Karpas-422 (cell line): ENCODE data around the gene MYO1E. TPM values are rescaled to one million over a fixed set of nuclear protein-coding genes. Genes with fewer than 3 reads are reported as not detected.

Experiments
- DNase-seq: peaks from one replicate; pipeline ENCODE4 v3.0.0-alpha.2; 2015
- H2AFZ ChIP-seq: fragments of 200-600 bp; sonication (generic); 2 replicates; pipeline ENCODE4 v1.6.1; 2014; ENCODE audit warnings: antibody characterized with exemption, low read length, mixed read lengths
- H3K27ac ChIP-seq: fragments of 200-600 bp; sonication (generic); 2 replicates; pipeline ENCODE4 v1.5.1; 2014; ENCODE audit warnings: mild to moderate bottlenecking, low read length, moderate library complexity
- H3K27me3 ChIP-seq: fragments of 200-600 bp; sonication (generic); 2 replicates; pipeline ENCODE4 v1.6.1; 2014; ENCODE audit warnings: low read length, mixed read lengths
- H3K36me3 ChIP-seq: fragments of 200-600 bp; sonication (generic); 2 replicates; pipeline ENCODE4 v1.6.1; 2014; ENCODE audit warnings: low read length, mixed read lengths; ENCODE audit not compliant: insufficient read depth
- H3K4me1 ChIP-seq: fragments of 200-600 bp; sonication (generic); 2 replicates; pipeline ENCODE4 v1.6.1; 2014; ENCODE audit warnings: mild to moderate bottlenecking, low read length, mixed read lengths
- H3K4me2 ChIP-seq: fragments of 200-600 bp; sonication (generic); 2 replicates; pipeline ENCODE4 v1.6.1; 2014; ENCODE audit warnings: low read length, low read depth, mild to moderate bottlenecking; ENCODE audit not compliant: poor library complexity, severe bottlenecking
- H3K4me3 ChIP-seq: fragments of 200-600 bp; sonication (generic); 2 replicates; pipeline ENCODE4 v1.5.1; 2014; ENCODE audit warnings: mild to moderate bottlenecking, antibody characterized with exemption, low read length, mixed read lengths
- H3K79me2 ChIP-seq: fragments of 200-600 bp; sonication (generic); 2 replicates; pipeline ENCODE4 v1.6.1; 2014; ENCODE audit warnings: mild to moderate bottlenecking, low read length, mixed read lengths
- H3K9ac ChIP-seq: fragments of 200-600 bp; sonication (generic); 2 replicates; pipeline ENCODE4 v1.6.0; 2014; ENCODE audit warnings: low read length
- H3K9me2 ChIP-seq: fragments of 200-600 bp; sonication (generic), shearing (Covaris generic); replicated peaks from 2 replicates; pipeline ENCODE4 v1.6.0; 2014; ENCODE audit warnings: mild to moderate bottlenecking, low read length, moderate library complexity; ENCODE audit not compliant: insufficient read depth
- H3K9me3 ChIP-seq: fragments of 300-700, 200-600 bp; sonication (generic); 2 replicates; pipeline ENCODE4 v1.6.1; 2014; ENCODE audit warnings: low read length, mixed read lengths
- H4K20me1 ChIP-seq: fragments of 200-600 bp; sonication (generic); 2 replicates; pipeline ENCODE4 v1.6.1; 2014; ENCODE audit warnings: mild to moderate bottlenecking, antibody characterized with exemption, low read length, low read depth; ENCODE audit not compliant: insufficient read depth
- small RNA-seq: library from RNA; depleted of rRNA; stranded (forward); fragments of <200 nt; gene quantifications from one replicate; pipeline ENCODE3, GENCODE V24; 2014
- total RNA-seq: library from RNA; depleted of rRNA; stranded (reverse); fragments of >200 nt; shearing (Covaris generic); gene quantifications from 2 replicates; pipeline ENCODE4 v1.2.3, GENCODE V29; 2014; ENCODE audit warnings: low replicate concordance; rRNA removed

Gene MYO1E
- total RNA-seq, 1 experiment from 2014 or later: 1.5 TPM

DNA sequence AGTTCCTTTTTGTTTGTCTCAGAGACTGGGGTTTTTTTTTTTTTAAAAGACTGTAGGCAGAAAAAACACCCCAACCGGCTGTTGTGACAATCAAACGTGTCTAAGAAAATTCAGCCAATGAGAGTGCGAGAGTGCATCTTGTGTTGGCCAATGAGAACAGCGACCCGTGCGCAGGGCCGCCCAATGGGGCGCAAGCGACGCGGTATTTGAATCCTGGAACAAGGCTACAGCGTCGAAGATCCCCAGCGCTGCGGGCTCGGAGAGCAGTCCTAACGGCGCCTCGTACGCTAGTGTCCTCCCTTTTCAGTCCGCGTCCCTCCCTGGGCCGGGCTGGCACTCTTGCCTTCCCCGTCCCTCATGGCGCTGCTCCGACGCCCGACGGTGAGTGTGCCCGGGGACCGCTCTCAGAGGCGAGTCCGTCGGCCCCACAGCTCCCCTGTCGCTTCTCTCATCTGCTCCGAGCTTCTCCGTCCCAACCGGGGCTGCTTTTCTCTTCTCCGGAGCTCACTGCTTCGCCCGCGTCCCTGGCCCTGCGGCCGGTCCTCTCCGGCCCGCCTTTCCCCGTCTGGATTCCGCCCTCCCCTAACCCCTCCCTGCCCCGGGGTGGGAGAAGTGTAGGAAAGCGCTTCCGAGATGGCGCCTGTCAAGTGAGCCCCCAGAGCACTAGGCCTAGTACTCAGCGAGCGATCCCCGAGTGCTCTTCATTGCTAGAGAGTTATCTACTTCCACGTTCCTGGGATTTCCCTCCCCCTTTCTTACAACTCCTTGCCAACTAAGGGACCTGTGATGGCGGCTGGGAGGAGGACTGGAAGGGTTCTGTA lies 267.5 kb downstream of the MYO1E start, which contains the start of gene CCNB2:
Gene CCNB2 (plus strand): TSS at position 235 of the 821 bp plus-strand sequence. CDS start 123 bp downstream, at position 358.
- Histone ChIP-seq H3K79me2 (peaks cover 46% of the 10 kb centered on the region), H3K9me3 (no peaks in the 10 kb centered on the region), H4K20me1 (no peaks in the 10 kb centered on the region), H3K4me1 (peaks cover 21% of the 10 kb centered on the region), H3K27me3 (no peaks in the 10 kb centered on the region), H3K27ac (peak within 1 kb of the TSS; percentile 74), H3K4me2 (peak within 1 kb of the TSS; percentile 99), H2AFZ (peak within 1 kb of the TSS; percentile 84), H3K9ac (peak within 1 kb of the TSS; percentile 93), H3K36me3 (peaks cover 24% of the 10 kb centered on the region), H3K4me3 (peak within 1 kb of the TSS; percentile 96), H3K9me2 (no peaks in the 10 kb centered on the region)
- peak; percentile 97 for DNase-seq

DNA sequence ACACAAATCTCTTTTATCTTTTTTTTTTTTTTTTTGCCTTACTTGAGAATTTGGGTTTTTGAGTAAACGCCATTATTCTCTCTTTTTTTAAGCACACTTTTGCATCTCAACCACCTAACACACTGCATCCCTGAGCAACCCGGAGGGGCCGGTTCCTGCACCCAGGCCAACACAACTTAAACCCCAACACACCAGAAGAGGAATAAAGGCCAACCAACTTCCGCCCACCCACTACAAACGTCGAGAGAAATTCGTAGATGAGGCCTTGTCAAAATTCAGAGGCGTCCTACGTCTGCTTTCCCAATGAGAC lies 268.1 kb downstream of the MYO1E start:
- H3K9me3 ChIP-seq: no peaks in the 10 kb centered on the region
- H3K9me2 ChIP-seq: no peaks in the 10 kb centered on the region
- H2AFZ ChIP-seq: peak overlapping the region; percentile 84; the same call in 1 of the 2 replicates
- H3K79me2 ChIP-seq: peaks cover 44% of the 10 kb centered on the region
- H3K36me3 ChIP-seq: peaks cover 24% of the 10 kb centered on the region
- DNase-seq: no peak
- H3K4me1 ChIP-seq: peaks cover 21% of the 10 kb centered on the region
- H3K9ac ChIP-seq: peak overlapping the region; percentile 93
- peak overlapping the region; percentile 99 for H3K4me2 ChIP-seq
- H3K27me3 ChIP-seq: no peaks in the 10 kb centered on the region
- H3K27ac ChIP-seq: peak overlapping the region; percentile 69
- H3K4me3 ChIP-seq: peak overlapping the region; percentile 96
- H4K20me1 ChIP-seq: no peaks in the 10 kb centered on the region

- Histone ChIP-seq H3K4me2 (no peak overlapping the region), H3K79me2 (no peaks in the 10 kb centered on the region; the same call in 1 of the 2 replicates), H3K4me1 (peaks cover under 1% of the 10 kb centered on the region), H2AFZ (no peak overlapping the region), H3K9ac (no peak overlapping the region), H3K27me3 (no peaks in the 10 kb centered on the region), H3K36me3 (peaks cover 17% of the 10 kb centered on the region), H4K20me1 (no peaks in the 10 kb centered on the region), H3K4me3 (no peak overlapping the region), H3K9me3 (no peaks in the 10 kb centered on the region), H3K27ac (no peak overlapping the region), H3K9me2 (no peaks in the 10 kb centered on the region)
- DNase-seq: no peak
Observed at GRCh38 chr15:59099162-59099685, 273.4 kb downstream of the MYO1E start.

- no peaks in the 10 kb centered on the region for H4K20me1 ChIP-seq
- H3K79me2 ChIP-seq: no peaks in the 10 kb centered on the region; the same call in 1 of the 2 replicates
- no peak overlapping the region for H3K27ac ChIP-seq
- no peak overlapping the region for H3K4me3 ChIP-seq
- H3K9ac ChIP-seq: no peak overlapping the region
- no peaks in the 10 kb centered on the region for H3K9me2 ChIP-seq
- H3K9me3 ChIP-seq: no peaks in the 10 kb centered on the region
- H2AFZ ChIP-seq: no peak overlapping the region
- H3K27me3 ChIP-seq: no peaks in the 10 kb centered on the region
- no peak overlapping the region for H3K4me2 ChIP-seq
- DNase-seq: no peak
- peaks cover 8% of the 10 kb centered on the region for H3K4me1 ChIP-seq
- H3K36me3 ChIP-seq: peaks cover 36% of the 10 kb centered on the region
Observed at GRCh38 chr15:59096429-59096828, 276.2 kb downstream of the MYO1E start.

DNA sequence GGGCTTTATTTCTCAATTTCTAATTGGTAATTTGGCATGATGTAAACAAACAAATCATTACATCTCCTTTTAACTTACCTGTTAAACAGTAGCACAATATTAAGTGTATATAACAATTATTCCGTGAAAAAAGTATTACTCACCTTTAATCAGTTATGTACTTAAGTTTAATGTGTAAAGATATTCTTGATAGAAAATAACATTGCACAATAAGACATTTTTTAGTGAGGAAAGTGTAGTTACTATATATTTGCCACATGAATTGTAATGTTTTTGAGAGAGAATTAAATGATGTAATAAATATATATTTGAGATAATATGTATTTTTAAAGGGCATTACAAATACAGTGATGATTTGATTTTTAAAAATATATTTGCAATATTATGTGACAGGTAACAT lies 278.6 kb downstream of the MYO1E start:
- Histone ChIP-seq H3K4me3 (no peak overlapping the region), H3K36me3 (peaks cover 43% of the 10 kb centered on the region), H3K9me3 (no peaks in the 10 kb centered on the region), H3K4me1 (peaks cover 8% of the 10 kb centered on the region), H2AFZ (no peak overlapping the region), H3K9ac (no peak overlapping the region), H3K27ac (no peak overlapping the region), H3K9me2 (no peaks in the 10 kb centered on the region), H3K4me2 (no peak overlapping the region), H4K20me1 (no peaks in the 10 kb centered on the region), H3K27me3 (no peaks in the 10 kb centered on the region), H3K79me2 (no peaks in the 10 kb centered on the region; the same call in 1 of the 2 replicates)
- no peak for DNase-seq

DNA sequence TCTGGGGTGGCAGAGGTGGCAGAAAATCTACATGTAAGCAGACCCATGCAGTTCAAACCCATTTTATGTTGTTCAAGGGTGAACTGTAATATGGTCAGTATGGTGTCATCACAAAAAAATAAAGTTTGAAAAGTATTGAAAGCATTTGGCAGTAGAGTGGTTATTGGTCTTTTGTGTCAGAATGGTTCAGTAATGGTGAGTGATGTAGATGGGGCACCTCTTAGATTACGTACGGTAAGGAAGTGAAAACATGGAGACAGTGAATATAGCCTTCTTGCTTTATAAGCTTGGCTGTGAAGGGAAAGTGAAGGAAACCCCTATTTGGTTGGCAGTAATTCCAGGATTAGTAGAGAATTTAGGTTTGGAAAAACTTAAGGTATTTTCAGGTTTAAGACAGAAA lies 284.9 kb downstream of the MYO1E start:
- Histone ChIP-seq H3K9ac (no peak overlapping the region), H3K36me3 (peaks cover 34% of the 10 kb centered on the region; the same call in 1 of the 2 replicates), H2AFZ (no peak overlapping the region), H4K20me1 (no peaks in the 10 kb centered on the region), H3K9me2 (no peaks in the 10 kb centered on the region), H3K27ac (no peak overlapping the region), H3K9me3 (no peaks in the 10 kb centered on the region), H3K4me3 (no peak overlapping the region), H3K4me1 (peaks cover 7% of the 10 kb centered on the region), H3K4me2 (no peak overlapping the region), H3K79me2 (peaks cover 20% of the 10 kb centered on the region), H3K27me3 (no peaks in the 10 kb centered on the region)
- DNase-seq: no peak

Small RNAs within 50 kb of the gene (small RNA-seq; reads per million reads assigned to genes)
- gene MIR2116: not detected
- gene RF00019: not detected
- 0.16 reads per million for gene RNU4-80P
- not detected for gene RNU6-212P

Other genes with a start within 250 kb of the MYO1E start
- not detected in 2 replicates for gene LDHAL6B, start 166.0 kb downstream of the MYO1E start, total RNA-seq
- gene FAM81A, start 65.3 kb upstream of the MYO1E start, total RNA-seq: 0.76 TPM in 1 of 2 replicates, not detected in the other
- not detected in 2 replicates for gene GCNT3, start 238.9 kb upstream of the MYO1E start, total RNA-seq